Measurements from ENCODE around the gene CPEB2.

CPEB2 gene

DNA sequence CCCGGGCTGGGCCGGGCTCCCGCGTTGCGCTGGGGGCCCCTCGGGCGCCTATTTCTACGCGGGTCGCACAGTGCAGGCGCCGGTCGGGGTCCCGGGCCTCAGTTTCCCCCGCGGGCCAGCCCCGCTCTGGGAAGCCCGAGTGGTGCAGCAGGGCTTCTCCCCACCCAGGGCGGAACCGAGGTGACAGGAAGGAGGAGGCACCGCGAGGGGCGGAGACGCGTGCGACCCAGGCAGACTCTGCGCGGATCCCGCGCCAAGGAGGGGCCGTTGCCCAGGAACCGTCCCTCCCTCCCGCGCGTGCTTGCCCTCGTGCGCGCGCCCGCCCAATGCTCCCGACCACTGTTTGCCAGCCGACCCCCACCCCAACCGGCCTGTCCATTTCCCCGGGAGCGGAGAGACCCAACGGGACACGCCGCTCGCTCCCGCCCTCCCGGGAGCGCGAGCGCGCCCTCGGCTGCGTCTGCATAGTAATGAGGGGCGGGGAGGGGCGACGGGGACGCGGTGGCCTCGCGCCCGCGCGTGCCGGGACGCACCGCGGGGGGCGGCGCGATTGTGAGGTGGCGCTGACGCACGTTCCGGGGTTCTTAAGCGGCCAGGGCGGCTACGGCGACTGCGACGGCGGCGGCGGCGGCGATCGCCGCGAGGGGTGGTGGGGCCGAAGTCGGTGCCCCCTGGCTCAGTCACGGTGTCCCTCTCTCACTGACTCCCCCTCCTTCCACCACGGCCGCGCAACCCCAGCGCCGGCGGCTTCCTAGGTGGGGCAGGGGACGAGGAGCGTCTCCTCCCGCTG, at the start of gene CPEB2:
CPEB2 (plus strand) TSS at position 613 of the 790 bp plus-strand sequence. CDS start 193 bp downstream, outside the sequence.
- no peak for TF ChIP-seq ZFX (IDR thresholded peaks at IDR 0.05)
- TF ChIP-seq, protein P1, sequence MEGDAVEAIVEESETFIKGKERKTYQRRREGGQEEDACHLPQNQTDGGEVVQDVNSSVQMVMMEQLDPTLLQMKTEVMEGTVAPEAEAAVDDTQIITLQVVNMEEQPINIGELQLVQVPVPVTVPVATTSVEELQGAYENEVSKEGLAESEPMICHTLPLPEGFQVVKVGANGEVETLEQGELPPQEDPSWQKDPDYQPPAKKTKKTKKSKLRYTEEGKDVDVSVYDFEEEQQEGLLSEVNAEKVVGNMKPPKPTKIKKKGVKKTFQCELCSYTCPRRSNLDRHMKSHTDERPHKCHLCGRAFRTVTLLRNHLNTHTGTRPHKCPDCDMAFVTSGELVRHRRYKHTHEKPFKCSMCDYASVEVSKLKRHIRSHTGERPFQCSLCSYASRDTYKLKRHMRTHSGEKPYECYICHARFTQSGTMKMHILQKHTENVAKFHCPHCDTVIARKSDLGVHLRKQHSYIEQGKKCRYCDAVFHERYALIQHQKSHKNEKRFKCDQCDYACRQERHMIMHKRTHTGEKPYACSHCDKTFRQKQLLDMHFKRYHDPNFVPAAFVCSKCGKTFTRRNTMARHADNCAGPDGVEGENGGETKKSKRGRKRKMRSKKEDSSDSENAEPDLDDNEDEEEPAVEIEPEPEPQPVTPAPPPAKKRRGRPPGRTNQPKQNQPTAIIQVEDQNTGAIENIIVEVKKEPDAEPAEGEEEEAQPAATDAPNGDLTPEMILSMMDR (conservative IDR thresholded peaks at IDR 0.05), result no peak; the same call in 1 of the 2 replicates
- H3K27ac ChIP-seq, result peak within 1 kb of the TSS; percentile 75

- H3K27ac ChIP-seq, result peak overlapping the region; percentile 25; the same call in 1 of the 2 replicates
- TF ChIP-seq, protein P1 (conservative IDR thresholded peaks at IDR 0.05), result no peak
- TF ChIP-seq ZFX (IDR thresholded peaks at IDR 0.05), result no peak
Observed at GRCh38 chr4:14958436-14958835, 43.8 kb upstream of the CPEB2 start.

- no peak overlapping the region for H3K27ac ChIP-seq
- TF ChIP-seq ZFX (IDR thresholded peaks at IDR 0.05), result no peak
- TF ChIP-seq, protein P1 (conservative IDR thresholded peaks at IDR 0.05), result no peak
Observed at GRCh38 chr4:14961292-14961691, 41.0 kb upstream of the CPEB2 start.

- no peak overlapping the region for H3K27ac ChIP-seq
- TF ChIP-seq ZFX (IDR thresholded peaks at IDR 0.05), result no peak
- TF ChIP-seq, protein P1 (conservative IDR thresholded peaks at IDR 0.05), result no peak
Observed at GRCh38 chr4:14965071-14965470, 37.2 kb upstream of the CPEB2 start.

GRCh38 chr4:14967982-14968381, 34.3 kb upstream of the CPEB2 start:
- no peak overlapping the region for H3K27ac ChIP-seq
- TF ChIP-seq ZFX (IDR thresholded peaks at IDR 0.05), result no peak
- TF ChIP-seq, protein P1 (conservative IDR thresholded peaks at IDR 0.05), result no peak

DNA sequence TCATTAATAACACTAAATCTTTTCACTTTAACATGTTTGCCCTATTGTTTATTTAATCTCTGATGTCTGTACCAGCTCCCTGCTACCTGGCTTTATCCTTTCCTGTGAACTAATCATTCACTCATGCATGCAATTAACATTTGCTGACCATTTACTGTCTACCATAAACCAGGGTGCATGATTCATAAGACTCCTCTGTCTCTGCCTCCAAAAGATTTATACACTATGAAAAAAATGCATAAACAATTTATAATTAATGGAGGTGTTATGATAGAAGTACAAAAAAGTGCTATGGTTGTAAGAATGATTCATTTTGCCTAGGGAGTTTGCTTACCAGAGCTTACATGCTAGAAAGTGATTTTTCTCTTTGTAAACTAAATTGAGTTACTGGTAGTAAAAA, 24.5 kb upstream of the CPEB2 start:
- TF ChIP-seq, protein P1 (conservative IDR thresholded peaks at IDR 0.05), result no peak
- TF ChIP-seq ZFX (IDR thresholded peaks at IDR 0.05), result no peak
- H3K27ac ChIP-seq, result no peak overlapping the region

DNA sequence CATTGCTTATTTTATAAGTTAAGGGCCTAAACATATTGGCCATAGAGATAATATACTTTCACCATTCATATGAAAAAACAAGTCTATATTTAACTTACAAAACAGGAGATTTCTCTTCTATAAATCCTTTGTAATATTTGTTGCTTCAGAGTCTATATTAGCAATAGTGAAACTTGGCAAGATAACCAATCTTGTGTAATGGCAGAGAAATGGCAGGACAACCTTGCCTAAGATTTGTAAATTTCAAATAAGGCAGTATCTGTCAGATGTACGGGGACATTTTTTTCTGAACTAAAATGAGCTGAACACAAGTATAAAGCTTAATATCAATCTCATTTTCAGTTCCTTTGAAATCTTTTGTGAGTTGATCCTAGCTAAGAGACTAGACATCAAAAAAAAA, 17.8 kb upstream of the CPEB2 start:
- H3K27ac ChIP-seq, result no peak overlapping the region
- TF ChIP-seq, protein P1 (conservative IDR thresholded peaks at IDR 0.05), result no peak
- no peak for TF ChIP-seq ZFX (IDR thresholded peaks at IDR 0.05)

Measured in C4-2B (cell line).